ENCODE results near the gene LCA5L.
A peak's percentile ranks its signal among the peaks of the same experiment; 100 is the strongest.

Gene LCA5L

GRCh38 chr21:39388038-39388810 lies 57.4 kb downstream of the LCA5L start:
- Histone ChIP-seq H3K36me3 (replicated peaks) (peaks cover 17% of the 10 kb centered on the region), H3K27me3 (replicated peaks) (no peaks in the 10 kb centered on the region), H3K4me3 (ENCODE audit: low read depth, low read length) (peak overlapping the region; percentile 58), H3K27ac (no peak overlapping the region)
- in situ Hi-C loops (cut with HindIII; ENCODE audit: low pct_ligation_motif_present, low sequenced_read_pairs) = no loop called here
- TF ChIP-seq, protein P1, sequence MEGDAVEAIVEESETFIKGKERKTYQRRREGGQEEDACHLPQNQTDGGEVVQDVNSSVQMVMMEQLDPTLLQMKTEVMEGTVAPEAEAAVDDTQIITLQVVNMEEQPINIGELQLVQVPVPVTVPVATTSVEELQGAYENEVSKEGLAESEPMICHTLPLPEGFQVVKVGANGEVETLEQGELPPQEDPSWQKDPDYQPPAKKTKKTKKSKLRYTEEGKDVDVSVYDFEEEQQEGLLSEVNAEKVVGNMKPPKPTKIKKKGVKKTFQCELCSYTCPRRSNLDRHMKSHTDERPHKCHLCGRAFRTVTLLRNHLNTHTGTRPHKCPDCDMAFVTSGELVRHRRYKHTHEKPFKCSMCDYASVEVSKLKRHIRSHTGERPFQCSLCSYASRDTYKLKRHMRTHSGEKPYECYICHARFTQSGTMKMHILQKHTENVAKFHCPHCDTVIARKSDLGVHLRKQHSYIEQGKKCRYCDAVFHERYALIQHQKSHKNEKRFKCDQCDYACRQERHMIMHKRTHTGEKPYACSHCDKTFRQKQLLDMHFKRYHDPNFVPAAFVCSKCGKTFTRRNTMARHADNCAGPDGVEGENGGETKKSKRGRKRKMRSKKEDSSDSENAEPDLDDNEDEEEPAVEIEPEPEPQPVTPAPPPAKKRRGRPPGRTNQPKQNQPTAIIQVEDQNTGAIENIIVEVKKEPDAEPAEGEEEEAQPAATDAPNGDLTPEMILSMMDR (IDR thresholded peaks at IDR 0.05; ENCODE audit: low read depth, low read length, missing control alignments) = peak; percentile 91
- DNase-seq = peak; percentile 69

- DNase-seq = peak; percentile 77
- H3K27me3 ChIP-seq (replicated peaks) = no peaks in the 10 kb centered on the region
- no peak overlapping the region for H3K27ac ChIP-seq
- H3K4me3 ChIP-seq (ENCODE audit: low read depth, low read length) = peak overlapping the region; percentile 58
- peaks cover 12% of the 10 kb centered on the region for H3K36me3 ChIP-seq (replicated peaks)
- in situ Hi-C loops (cut with HindIII; ENCODE audit: low pct_ligation_motif_present, low sequenced_read_pairs) = no loop called here
- TF ChIP-seq, protein P1 (IDR thresholded peaks at IDR 0.05; ENCODE audit: low read depth, low read length, missing control alignments) = no peak
These were observed 58.0 kb downstream of the LCA5L start for GRCh38 chr21:39387461-39388037.

- no peaks in the 10 kb centered on the region for H3K27me3 ChIP-seq (replicated peaks)
- TF ChIP-seq, protein P1 (IDR thresholded peaks at IDR 0.05; ENCODE audit: low read depth, low read length, missing control alignments) = no peak
- no peak overlapping the region for H3K4me3 ChIP-seq (ENCODE audit: low read depth, low read length)
- peaks cover 5% of the 10 kb centered on the region for H3K36me3 ChIP-seq (replicated peaks)
- in situ Hi-C loops (cut with HindIII; ENCODE audit: low pct_ligation_motif_present, low sequenced_read_pairs) = no loop called here
- H3K27ac ChIP-seq = no peak overlapping the region
- no peak for DNase-seq
These were observed 58.7 kb downstream of the LCA5L start for GRCh38 chr21:39386899-39387298.

DNA sequence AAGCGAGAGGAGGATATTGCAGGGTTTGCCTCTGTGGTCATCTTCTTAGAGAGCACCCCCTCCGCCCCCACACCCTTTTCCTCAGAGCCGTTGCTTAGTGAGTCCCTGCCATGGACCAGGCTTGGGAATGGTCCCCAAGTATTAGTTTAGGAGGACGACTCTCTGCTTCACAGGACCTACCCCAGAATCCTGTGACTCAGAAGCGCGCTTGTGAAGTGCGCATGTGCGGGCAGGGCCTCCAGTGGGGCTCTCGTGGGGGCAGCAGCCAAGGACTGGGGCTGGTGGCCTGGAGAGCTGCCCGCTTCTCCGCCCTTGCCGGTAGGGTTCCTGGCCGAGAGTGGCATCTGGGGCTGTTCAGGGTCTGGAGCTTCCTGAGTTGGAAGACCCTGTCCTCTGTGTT lies 59.4 kb downstream of the LCA5L start:
- DNase-seq = no peak
- in situ Hi-C loops (cut with HindIII; ENCODE audit: low pct_ligation_motif_present, low sequenced_read_pairs) = no loop called here
- peak overlapping the region; percentile 29 for H3K4me3 ChIP-seq (ENCODE audit: low read depth, low read length)
- H3K36me3 ChIP-seq (replicated peaks) = peaks cover 1% of the 10 kb centered on the region
- no peak overlapping the region for H3K27ac ChIP-seq
- TF ChIP-seq, protein P1 (IDR thresholded peaks at IDR 0.05; ENCODE audit: low read depth, low read length, missing control alignments) = no peak
- no peaks in the 10 kb centered on the region for H3K27me3 ChIP-seq (replicated peaks)

DNA sequence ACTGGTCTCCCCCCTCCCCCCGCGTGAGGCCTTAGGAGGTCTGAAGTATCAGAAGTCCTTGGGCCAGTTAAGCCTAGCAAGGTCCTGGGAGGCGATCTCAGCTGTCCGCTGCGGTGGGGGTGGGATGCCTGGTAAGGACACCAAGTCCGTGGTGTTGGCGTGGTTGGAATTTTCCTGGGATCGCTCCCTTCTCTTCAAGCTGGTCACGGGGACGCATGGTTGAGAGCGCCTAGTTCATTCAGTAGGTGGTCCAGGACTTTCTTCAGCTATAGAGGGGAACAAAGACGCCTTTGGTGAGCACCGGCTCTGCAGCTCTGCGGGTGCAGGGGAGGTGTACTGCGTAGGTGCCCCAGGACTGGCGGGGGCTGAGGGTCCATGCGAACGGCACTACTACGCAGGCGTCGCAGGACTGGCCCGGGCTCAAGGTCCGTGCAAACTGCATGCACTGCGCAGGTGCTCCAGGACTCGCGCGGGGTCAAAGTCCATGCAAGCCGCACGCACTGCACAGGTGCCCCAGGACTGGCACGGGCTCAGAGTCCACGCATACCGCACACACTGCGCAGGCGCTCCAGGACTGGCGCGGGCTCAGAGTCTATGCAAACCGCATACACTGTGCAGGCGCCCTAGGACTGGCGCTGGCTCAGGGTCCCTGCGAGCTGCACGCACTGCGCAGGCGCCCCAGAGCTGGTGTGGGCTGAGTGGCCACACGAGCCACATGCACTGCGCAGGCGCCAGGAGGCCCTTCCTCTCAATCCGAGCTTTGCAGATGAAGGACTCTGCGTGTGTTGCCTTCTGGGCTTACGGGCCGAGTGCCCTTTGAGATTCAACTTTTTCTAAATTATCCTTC lies 60.1 kb downstream of the LCA5L start:
- no peaks in the 10 kb centered on the region for H3K27me3 ChIP-seq (replicated peaks)

More for the DNA sequence above, 60.1 kb downstream of the LCA5L start:
- TF ChIP-seq, protein P1 (IDR thresholded peaks at IDR 0.05; ENCODE audit: low read depth, low read length, missing control alignments) = no peak
- in situ Hi-C loops (cut with HindIII; ENCODE audit: low pct_ligation_motif_present, low sequenced_read_pairs) = no loop called here
- Histone ChIP-seq H3K27ac (no peak overlapping the region), H3K36me3 (replicated peaks) (no peaks in the 10 kb centered on the region), H3K4me3 (ENCODE audit: low read depth, low read length) (peak overlapping the region; percentile 54)
- DNase-seq = peak; percentile 62

Data from brain microvascular endothelial cell (primary cell).